A673 (cell line): Measurements from ENCODE around the gene USP32. TPM values are rescaled to one million over a fixed set of nuclear protein-coding genes. Genes with fewer than 3 reads are reported as not detected.

ENCODE experiments used
- BruUV-seq: library from RNA; stranded (reverse); fragments of 400-500 nt; replicated peaks from 2 replicates; lab custom pipeline; 2021; lab: Mats Ljungman, UMichigan
- CTCF ChIA-PET: fragments of 300-600 bp; sonication (Branson Sonifier 250); formaldehyde crosslinking; loops from one replicate; lab custom pipeline; 2022; ENCODE audit warnings: antibody characterized with exemption; lab: Charles Lee
- POLR2A ChIA-PET: fragments of 300-600 bp; sonication (Branson Sonifier 250); formaldehyde crosslinking; loops from one replicate; lab custom pipeline; 2022; ENCODE audit warnings: antibody characterized with exemption; ENCODE audit not compliant: low non-redundant PET; lab: Charles Lee
- DNase-seq: peaks from one replicate; pipeline ENCODE4 v3.0.0-alpha.2; 2015; ENCODE audit warnings: low spot score
- H3K27ac ChIP-seq: fragments of 200-600 bp; sonication (generic); 2 replicates; pipeline ENCODE4 v1.5.1; 2016; ENCODE audit warnings: mixed run types, low read depth, mild to moderate bottlenecking, mixed read lengths, antibody characterized with exemption, low read length; ENCODE audit not compliant: poor library complexity, severe bottlenecking
- H3K27me3 ChIP-seq: fragments of 200-600 bp; sonication (generic); replicated peaks from 2 replicates; pipeline ENCODE4 v1.6.1; 2017; ENCODE audit warnings: mixed run types, low read depth, mild to moderate bottlenecking, mixed read lengths, antibody characterized with exemption, low read length; ENCODE audit not compliant: insufficient read depth, poor library complexity
- H3K36me3 ChIP-seq: fragments of 200-600 bp; sonication (generic); 2 replicates; pipeline ENCODE4 v1.6.1; 2016; ENCODE audit warnings: mixed run types, mild to moderate bottlenecking, mixed read lengths, antibody characterized with exemption, low read length; ENCODE audit not compliant: insufficient read depth, poor library complexity, severe bottlenecking
- H3K4me1 ChIP-seq: fragments of 200-600 bp; sonication (generic); 2 replicates; pipeline ENCODE4 v1.6.1; 2017; ENCODE audit warnings: mixed run types, mild to moderate bottlenecking, mixed read lengths, antibody characterized with exemption, low read length; ENCODE audit not compliant: insufficient read depth, poor library complexity, severe bottlenecking
- H3K4me3 ChIP-seq: fragments of 200-600 bp; sonication (generic); 2 replicates; pipeline ENCODE4 v1.5.1; 2016; ENCODE audit warnings: low read depth, mixed run types, mild to moderate bottlenecking, mixed read lengths, low read length; ENCODE audit not compliant: poor library complexity, severe bottlenecking
- H3K9me3 ChIP-seq: fragments of 200-600 bp; sonication (generic); 2 replicates; pipeline ENCODE4 v1.6.1; 2016; ENCODE audit warnings: mixed run types, low read depth, mild to moderate bottlenecking, mixed read lengths, antibody characterized with exemption, low read length; ENCODE audit not compliant: poor library complexity, severe bottlenecking
- EZH2 ChIP-seq: fragments of 200-600 bp; sonication (generic); IDR thresholded peaks from 2 replicates; pipeline ENCODE4 v1.6.1; 2017; ENCODE audit warnings: borderline replicate concordance, low read depth, mild to moderate bottlenecking, mixed read lengths, antibody characterized with exemption, low read length; ENCODE audit not compliant: poor library complexity, severe bottlenecking
- intact Hi-C: fragments of 100-400 bp; cut with micrococcal nuclease; formaldehyde crosslinking; loops from one replicate; pipeline ENCODE4 v1.10.0; 2022; ENCODE audit not compliant: unreplicated experiment
- total RNA-seq: library from RNA; stranded (reverse); gene quantifications from 2 replicates; pipeline ENCODE4 v1.2.3, GENCODE V29; 2021
- TF ChIP-seq, protein P1 (sequence below): fragments of 300-800, 200-600 bp; sonication (generic); conservative IDR thresholded peaks from 2 replicates; pipeline ENCODE4 v1.5.1; 2017; ENCODE audit warnings: low read depth, mild to moderate bottlenecking, antibody characterized with exemption, low read length, moderate library complexity, mixed read lengths

USP32 gene
- total RNA-seq, 1 experiment from 2014 or later = 54.8 TPM

DNA sequence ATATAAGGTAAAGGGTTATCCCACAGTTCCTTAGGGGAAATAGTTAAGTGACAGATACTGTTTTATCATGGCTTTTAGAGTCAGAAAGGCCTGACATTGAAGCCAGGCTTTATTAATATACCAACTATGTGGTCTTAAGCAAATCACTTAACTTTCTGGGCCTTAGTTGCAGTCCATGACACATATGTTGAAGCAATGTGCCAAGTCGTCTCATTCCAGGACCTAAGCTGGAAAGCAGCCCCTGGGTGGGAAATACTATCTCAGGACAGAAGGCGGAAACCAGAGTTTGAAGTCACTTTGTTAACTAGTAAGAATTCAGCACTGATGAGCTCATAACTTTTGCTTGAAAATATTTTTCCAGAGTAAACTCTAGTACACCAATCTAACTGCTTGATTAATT, 80.0 kb downstream of the USP32 start:
- no peak overlapping the region for H3K27ac ChIP-seq
- ChIA-PET CTCF (no interaction called here), POLR2A (interaction anchor here (0.7 kb wide), 1 partner anchor 170 kb away, joined by 7 read pairs; no protein-coding TSS in a partner anchor)
- H3K27me3 ChIP-seq = no peaks in the 10 kb centered on the region
- no peaks in the 10 kb centered on the region for H3K4me1 ChIP-seq
- intact Hi-C loops = no loop called here
- TF ChIP-seq EZH2 = no peak
- TF ChIP-seq, protein P1, sequence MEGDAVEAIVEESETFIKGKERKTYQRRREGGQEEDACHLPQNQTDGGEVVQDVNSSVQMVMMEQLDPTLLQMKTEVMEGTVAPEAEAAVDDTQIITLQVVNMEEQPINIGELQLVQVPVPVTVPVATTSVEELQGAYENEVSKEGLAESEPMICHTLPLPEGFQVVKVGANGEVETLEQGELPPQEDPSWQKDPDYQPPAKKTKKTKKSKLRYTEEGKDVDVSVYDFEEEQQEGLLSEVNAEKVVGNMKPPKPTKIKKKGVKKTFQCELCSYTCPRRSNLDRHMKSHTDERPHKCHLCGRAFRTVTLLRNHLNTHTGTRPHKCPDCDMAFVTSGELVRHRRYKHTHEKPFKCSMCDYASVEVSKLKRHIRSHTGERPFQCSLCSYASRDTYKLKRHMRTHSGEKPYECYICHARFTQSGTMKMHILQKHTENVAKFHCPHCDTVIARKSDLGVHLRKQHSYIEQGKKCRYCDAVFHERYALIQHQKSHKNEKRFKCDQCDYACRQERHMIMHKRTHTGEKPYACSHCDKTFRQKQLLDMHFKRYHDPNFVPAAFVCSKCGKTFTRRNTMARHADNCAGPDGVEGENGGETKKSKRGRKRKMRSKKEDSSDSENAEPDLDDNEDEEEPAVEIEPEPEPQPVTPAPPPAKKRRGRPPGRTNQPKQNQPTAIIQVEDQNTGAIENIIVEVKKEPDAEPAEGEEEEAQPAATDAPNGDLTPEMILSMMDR = no peak
- no peaks in the 10 kb centered on the region for H3K36me3 ChIP-seq
- H3K4me3 ChIP-seq = no peak overlapping the region
- DNase-seq = no peak
- H3K9me3 ChIP-seq = no peaks in the 10 kb centered on the region
- BruUV-seq = no TSS peak

DNA sequence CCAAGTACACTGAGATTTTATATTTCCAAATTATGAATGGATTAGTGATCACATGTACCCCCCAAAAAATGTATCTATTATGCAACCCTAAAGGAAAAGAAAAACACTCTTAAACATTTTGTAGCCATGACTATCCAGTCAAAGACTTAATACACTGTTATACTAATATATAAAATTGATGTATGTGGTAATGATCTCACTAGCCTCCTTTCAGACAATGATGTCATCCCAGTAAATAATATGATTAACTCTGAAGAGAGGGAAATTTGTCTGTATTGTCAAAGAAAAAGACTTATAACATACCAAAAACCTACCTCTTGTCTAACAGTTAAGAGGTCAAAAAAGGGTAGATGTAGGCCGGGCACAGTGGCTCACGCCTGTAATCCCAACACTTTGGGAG, 80.7 kb downstream of the USP32 start:
- Histone ChIP-seq H3K27me3 (no peaks in the 10 kb centered on the region), H3K4me1 (no peaks in the 10 kb centered on the region), H3K9me3 (no peaks in the 10 kb centered on the region), H3K36me3 (no peaks in the 10 kb centered on the region), H3K27ac (no peak overlapping the region), H3K4me3 (no peak overlapping the region)
- DNase-seq = no peak
- ChIA-PET CTCF (no interaction called here), POLR2A (no interaction called here)
- TF ChIP-seq EZH2 = no peak
- TF ChIP-seq, protein P1 = no peak
- no TSS peak for BruUV-seq
- intact Hi-C loops = no loop called here

DNA sequence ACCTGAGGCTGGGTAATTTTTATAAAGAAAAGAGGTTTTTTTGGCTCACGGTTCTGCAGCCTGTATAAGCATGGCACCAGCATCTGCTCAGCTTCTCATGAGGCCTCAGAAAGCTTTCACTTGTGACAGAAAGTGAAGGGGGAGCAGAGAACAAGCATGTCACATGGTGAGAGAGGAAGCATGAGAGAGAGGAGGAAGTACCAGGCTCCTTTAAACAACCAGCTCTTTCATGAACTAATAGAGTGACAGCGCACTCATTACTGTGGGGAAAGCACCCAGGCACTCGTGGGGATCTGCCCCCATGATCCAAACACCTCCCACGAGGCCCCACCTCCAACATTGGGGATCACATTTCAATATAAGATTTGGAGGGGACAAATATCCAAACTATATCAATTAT, 86.8 kb downstream of the USP32 start:
- Histone ChIP-seq H3K27ac (no peak overlapping the region), H3K9me3 (no peaks in the 10 kb centered on the region), H3K27me3 (no peaks in the 10 kb centered on the region), H3K4me3 (no peak overlapping the region), H3K36me3 (no peaks in the 10 kb centered on the region), H3K4me1 (peaks cover 5% of the 10 kb centered on the region)
- peak; percentile 17 for DNase-seq
- CTCF ChIA-PET = no interaction called here
- no peak for TF ChIP-seq EZH2
- POLR2A ChIA-PET = no interaction called here
- BruUV-seq = no TSS peak
- intact Hi-C loops = no loop called here

DNA sequence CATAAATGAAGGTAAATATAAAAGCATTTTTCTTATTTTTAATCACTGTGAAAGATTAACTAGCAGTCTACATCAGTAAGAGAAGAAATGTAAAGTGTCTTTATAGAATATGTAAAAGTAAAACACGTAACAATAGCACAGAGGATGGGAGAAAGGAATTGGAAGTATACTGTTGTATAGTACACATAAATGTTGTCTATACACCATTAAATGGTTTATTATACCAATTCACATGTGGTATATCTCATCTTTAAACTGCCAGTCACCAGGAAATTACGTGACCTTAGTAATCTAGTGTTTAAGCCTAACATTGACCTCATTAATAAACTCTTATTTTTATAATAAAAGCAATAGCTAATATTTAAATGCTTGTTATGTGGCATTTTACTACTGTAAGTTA, 87.4 kb downstream of the USP32 start:
- H3K27me3 ChIP-seq = no peaks in the 10 kb centered on the region
- H3K9me3 ChIP-seq = no peaks in the 10 kb centered on the region
- TF ChIP-seq, protein P1 = no peak
- no peak for TF ChIP-seq EZH2
- H3K4me1 ChIP-seq = peaks cover 5% of the 10 kb centered on the region
- no peak overlapping the region for H3K4me3 ChIP-seq
- DNase-seq = no peak
- ChIA-PET CTCF (no interaction called here), POLR2A (no interaction called here)
- H3K27ac ChIP-seq = no peak overlapping the region
- intact Hi-C loops = no loop called here
- H3K36me3 ChIP-seq = no peaks in the 10 kb centered on the region
- no TSS peak for BruUV-seq
